PC-3 (cell line): ENCODE data around the gene TPTE2.

Source experiments
- CTCF ChIP-seq: fragments of 300-600 bp; sonication (generic); conservative IDR thresholded peaks from 2 replicates; pipeline ENCODE4 v1.5.1; 2017; ENCODE audit warnings: antibody characterized with exemption, low read depth, mild to moderate bottlenecking, low read length
- EZH2phosphoT487 ChIP-seq: fragments of 300-600 bp; sonication (generic); IDR thresholded peaks from 2 replicates; pipeline ENCODE4 v1.6.1; 2018; ENCODE audit warnings: mild to moderate bottlenecking, antibody characterized with exemption, low read length, borderline replicate concordance

- TF ChIP-seq EZH2phosphoT487 (no peak), CTCF (no peak)
Observed at GRCh38 chr13:19575230-19575629, 13.9 kb upstream of the TPTE2 start.
